Caco-2 (cell line): ENCODE data around the gene MTRR. TPM values are rescaled to one million over a fixed set of nuclear protein-coding genes. Genes with fewer than 3 reads are reported as not detected.
"Not testable (repeated sequence)": the region's sequence is repeated elsewhere in the genome, so short reads cannot be mapped to it uniquely, and the experiment has no call there.

Source experiments
- BruUV-seq: library from RNA; stranded (reverse); fragments of 400-500 nt; replicated peaks from 2 replicates; lab custom pipeline; 2021; lab: Mats Ljungman, UMichigan
- CTCF ChIA-PET: fragments of 300-600 bp; sonication (Branson Sonifier 250); formaldehyde crosslinking; loops from one replicate; lab custom pipeline; 2022; ENCODE audit warnings: antibody characterized with exemption; lab: Charles Lee
- POLR2A ChIA-PET: fragments of 300-600 bp; sonication (Branson Sonifier 250); formaldehyde crosslinking; loops from one replicate; lab custom pipeline; 2022; ENCODE audit warnings: antibody characterized with exemption; lab: Charles Lee
- DNase-seq, 2 experiments: peaks; one replicate each; pipeline versions ENCODE4 v3.0.0 to v3.0.0-alpha.2; 2020 to 2022
- H3K27me3 ChIP-seq: replicated peaks from 2 replicates; pipeline ENCODE4 v1.6.0; 2011; ENCODE audit warnings: low read length; ENCODE audit not compliant: control insufficient read depth, insufficient read depth
- H3K36me3 ChIP-seq: 2 replicates; pipeline ENCODE4 v1.5.1; 2011; ENCODE audit warnings: low read length; ENCODE audit not compliant: control insufficient read depth, insufficient read depth
- H3K4me1 ChIP-seq: fragments of 250-450 bp; sonication (Bioruptor Pico); 2 replicates; pipeline ENCODE4 v1.5.1; 2020; ENCODE audit warnings: mild to moderate bottlenecking
- H3K4me3 ChIP-seq: 2 replicates; pipeline ENCODE4 v1.5.1; 2011; ENCODE audit warnings: low read depth, mild to moderate bottlenecking, control low read depth, low read length
- H3K9me3 ChIP-seq: fragments of 250-450 bp; sonication (Bioruptor Pico); 2 replicates; pipeline ENCODE4 v1.5.1; 2020; ENCODE audit warnings: mild to moderate bottlenecking, moderate library complexity
- H3K27ac Mint-ChIP-seq: one replicate; pipeline ENCODE4 v1.8.0; 2022; ENCODE audit warnings: mixed read lengths; ENCODE audit not compliant: unreplicated experiment
- H3K27me3 Mint-ChIP-seq: one replicate; pipeline ENCODE4 v1.8.0; 2022; ENCODE audit warnings: mixed read lengths; ENCODE audit not compliant: insufficient read depth, unreplicated experiment
- H3K36me3 Mint-ChIP-seq: one replicate; pipeline ENCODE4 v1.8.0; 2022; ENCODE audit warnings: mild to moderate bottlenecking, mixed read lengths; ENCODE audit not compliant: insufficient read depth, unreplicated experiment
- H3K4me1 Mint-ChIP-seq: one replicate; pipeline ENCODE4 v1.8.0; 2022; ENCODE audit warnings: low read depth, mixed read lengths; ENCODE audit not compliant: unreplicated experiment
- H3K4me3 Mint-ChIP-seq: one replicate; pipeline ENCODE4 v1.8.0; 2022; ENCODE audit warnings: mild to moderate bottlenecking, moderate library complexity, mixed read lengths; ENCODE audit not compliant: unreplicated experiment
- H3K9me3 Mint-ChIP-seq: one replicate; pipeline ENCODE4 v1.8.0; 2022; ENCODE audit warnings: mixed read lengths; ENCODE audit not compliant: unreplicated experiment
- intact Hi-C: fragments of 100-400 bp; cut with micrococcal nuclease; formaldehyde crosslinking; loops from one replicate; pipeline ENCODE4 v1.10.0; 2022; ENCODE audit not compliant: unreplicated experiment
- total RNA-seq: library from RNA; stranded (reverse); gene quantifications from 2 replicates; pipeline ENCODE4 v1.2.3, GENCODE V29; 2022
- TF ChIP-seq, protein P1 (sequence below), 2 experiments: fragments of 200-600 bp in 1 of 2; IDR thresholded peaks; 1 replicate in 1 of 2; 2 replicates in 1 of 2; pipeline versions ENCODE4 v1.5.1 to v1.8.0; 2011 to 2022; ENCODE audit warnings: antibody characterized with exemption in 1 of 2, control low read depth in 1 of 2, inconsistent platforms in 1 of 2, low read depth in 1 of 2, low read length in 1 of 2, mild to moderate bottlenecking in 1 of 2, moderate library complexity in 1 of 2; ENCODE audit not compliant: insufficient read depth in 1 of 2, severe bottlenecking in 1 of 2, unreplicated experiment in 1 of 2

The MTRR gene
- total RNA-seq, 1 experiment from 2014 or later, result 57.6 TPM

DNA sequence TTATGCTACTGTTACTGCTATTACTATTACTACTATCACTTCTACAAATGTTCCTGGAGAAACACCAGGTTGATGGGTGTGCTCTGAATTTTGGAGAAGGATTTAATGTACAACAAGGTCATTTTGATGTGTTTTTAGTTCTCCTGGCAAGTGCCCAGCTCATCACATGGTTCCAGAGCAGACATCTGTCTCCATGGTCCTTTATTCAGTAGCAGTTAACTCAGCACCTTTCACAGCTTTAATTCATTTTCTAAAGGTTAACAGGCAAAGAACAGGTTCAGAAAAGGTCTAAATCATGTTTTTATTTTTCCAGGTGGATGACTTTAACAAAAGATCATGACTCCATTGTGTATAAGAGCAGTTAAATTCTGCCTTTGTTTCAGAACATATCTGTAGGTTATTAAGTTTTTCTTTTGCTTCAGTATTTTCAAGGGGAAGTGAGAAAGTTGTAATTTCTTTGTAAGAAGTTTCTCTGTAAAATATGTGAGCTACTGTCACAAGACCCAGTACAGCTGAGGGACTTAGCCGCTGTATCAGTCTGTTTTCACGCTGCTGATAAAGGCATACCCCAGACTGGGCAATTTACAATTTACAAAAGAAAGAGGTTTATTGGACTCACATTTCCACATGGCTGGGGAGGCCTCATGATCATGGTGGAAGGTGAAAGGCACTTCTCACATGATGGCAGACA lies 41.9 kb downstream of the MTRR start:
- Mint-ChIP-seq H3K9me3 (peaks cover 18% of the 10 kb centered on the region), H3K27me3 (no peaks in the 10 kb centered on the region), H3K36me3 (peaks cover 25% of the 10 kb centered on the region), H3K4me1 (no peaks in the 10 kb centered on the region), H3K27ac (no peak overlapping the region), H3K4me3 (no peak overlapping the region)
- BruUV-seq, result no TSS peak
- H3K27me3 ChIP-seq, result no peaks in the 10 kb centered on the region
- no peak overlapping the region for H3K4me3 ChIP-seq
- H3K4me1 ChIP-seq, result no peaks in the 10 kb centered on the region
- ChIA-PET CTCF (no interaction called here), POLR2A (no interaction called here)
- intact Hi-C loops, result no loop called here
- no peak for DNase-seq
- TF ChIP-seq, protein P1, sequence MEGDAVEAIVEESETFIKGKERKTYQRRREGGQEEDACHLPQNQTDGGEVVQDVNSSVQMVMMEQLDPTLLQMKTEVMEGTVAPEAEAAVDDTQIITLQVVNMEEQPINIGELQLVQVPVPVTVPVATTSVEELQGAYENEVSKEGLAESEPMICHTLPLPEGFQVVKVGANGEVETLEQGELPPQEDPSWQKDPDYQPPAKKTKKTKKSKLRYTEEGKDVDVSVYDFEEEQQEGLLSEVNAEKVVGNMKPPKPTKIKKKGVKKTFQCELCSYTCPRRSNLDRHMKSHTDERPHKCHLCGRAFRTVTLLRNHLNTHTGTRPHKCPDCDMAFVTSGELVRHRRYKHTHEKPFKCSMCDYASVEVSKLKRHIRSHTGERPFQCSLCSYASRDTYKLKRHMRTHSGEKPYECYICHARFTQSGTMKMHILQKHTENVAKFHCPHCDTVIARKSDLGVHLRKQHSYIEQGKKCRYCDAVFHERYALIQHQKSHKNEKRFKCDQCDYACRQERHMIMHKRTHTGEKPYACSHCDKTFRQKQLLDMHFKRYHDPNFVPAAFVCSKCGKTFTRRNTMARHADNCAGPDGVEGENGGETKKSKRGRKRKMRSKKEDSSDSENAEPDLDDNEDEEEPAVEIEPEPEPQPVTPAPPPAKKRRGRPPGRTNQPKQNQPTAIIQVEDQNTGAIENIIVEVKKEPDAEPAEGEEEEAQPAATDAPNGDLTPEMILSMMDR (IDR thresholded peaks at IDR 0.05; ENCODE audit: insufficient read depth in 1 of 2, low read depth in 1 of 2, low read length in 1 of 2, severe bottlenecking in 1 of 2, unreplicated experiment in 1 of 2), result no peak
- H3K9me3 ChIP-seq, result peaks cover 10% of the 10 kb centered on the region
- H3K36me3 ChIP-seq, result no peaks in the 10 kb centered on the region

DNA sequence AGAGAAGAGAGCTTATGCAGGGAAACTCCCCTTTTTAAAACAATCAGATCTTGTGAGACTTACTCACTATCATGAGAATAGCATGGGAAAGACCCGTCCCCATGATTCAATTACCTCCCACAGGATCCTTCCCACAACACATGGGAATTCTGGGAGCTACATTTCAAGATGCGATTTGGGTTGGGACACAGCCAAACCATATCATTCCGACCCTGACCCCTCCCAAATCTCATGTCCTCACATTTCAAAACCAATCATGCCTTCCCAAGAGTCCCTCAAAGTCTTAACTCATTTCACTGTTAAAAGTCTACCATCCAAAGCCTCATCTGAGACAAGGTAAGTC lies 42.5 kb downstream of the MTRR start:
- DNase-seq, H3K36me3 ChIP-seq, CTCF ChIA-PET, H3K27me3 ChIP-seq, H3K4me1 Mint-ChIP-seq, H3K4me1 ChIP-seq, intact Hi-C loops, H3K4me3 Mint-ChIP-seq, H3K4me3 ChIP-seq, POLR2A ChIA-PET, BruUV-seq, H3K27me3 Mint-ChIP-seq, H3K27ac Mint-ChIP-seq: not testable (repeated sequence)
- H3K9me3 ChIP-seq, result peaks cover 10% of the 10 kb centered on the region
- Mint-ChIP-seq H3K9me3 (peaks cover 18% of the 10 kb centered on the region), H3K36me3 (peaks cover 22% of the 10 kb centered on the region)

DNA sequence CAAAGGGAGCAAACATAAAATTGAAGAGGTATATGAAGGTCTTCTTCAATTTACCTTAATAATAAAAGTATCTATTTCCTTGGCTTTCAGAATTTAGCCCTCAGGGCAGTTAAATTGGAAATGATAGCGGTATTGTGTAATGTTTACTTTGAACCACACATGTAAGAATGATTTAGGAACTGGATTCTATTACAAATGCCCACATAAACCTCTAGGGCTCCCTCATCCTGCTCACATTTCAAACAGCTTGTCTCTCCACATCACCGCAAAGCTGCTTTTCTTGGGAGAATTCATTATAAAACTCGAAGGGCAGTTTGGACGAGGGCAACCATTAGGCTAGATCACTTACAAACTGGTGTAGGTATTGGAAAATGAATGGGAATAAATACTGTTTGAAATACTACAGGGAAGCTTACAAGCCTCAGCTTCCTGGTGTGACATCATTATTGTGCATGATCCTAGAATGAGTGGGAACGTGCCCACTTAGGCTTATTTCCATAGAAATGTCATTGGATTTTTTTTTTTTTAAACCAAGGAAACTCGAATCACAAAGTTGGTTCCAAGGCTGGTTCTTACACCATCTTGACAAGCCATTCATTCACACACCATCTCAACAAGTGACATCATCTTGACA lies 47.3 kb downstream of the MTRR start:
- no peaks in the 10 kb centered on the region for H3K4me1 Mint-ChIP-seq
- H3K4me3 Mint-ChIP-seq, result no peak overlapping the region
- no TSS peak for BruUV-seq
- Histone ChIP-seq H3K4me3 (no peak overlapping the region), H3K9me3 (peaks cover 4% of the 10 kb centered on the region), H3K4me1 (no peaks in the 10 kb centered on the region), H3K36me3 (no peaks in the 10 kb centered on the region), H3K27me3 (no peaks in the 10 kb centered on the region)
- CTCF ChIA-PET, result no interaction called here
- DNase-seq, result no peak
- POLR2A ChIA-PET, result no interaction called here
- no peaks in the 10 kb centered on the region for H3K9me3 Mint-ChIP-seq
- no peaks in the 10 kb centered on the region for H3K27me3 Mint-ChIP-seq
- intact Hi-C loops, result no loop called here
- TF ChIP-seq, protein P1 (IDR thresholded peaks at IDR 0.05; ENCODE audit: insufficient read depth in 1 of 2, low read depth in 1 of 2, low read length in 1 of 2, severe bottlenecking in 1 of 2, unreplicated experiment in 1 of 2), result no peak
- no peak overlapping the region for H3K27ac Mint-ChIP-seq
- no peaks in the 10 kb centered on the region for H3K36me3 Mint-ChIP-seq
